Thyroid gland (tissue), 4 donors: ENCODE data around the gene ACAP3. TPM values are rescaled to one million over a fixed set of nuclear protein-coding genes. Genes with fewer than 3 reads are reported as not detected.
A peak's percentile ranks its signal among the peaks of the same experiment; 100 is the strongest.

Experiments used
- DNase-seq, 2 donors: peaks; one replicate each; pipeline ENCODE4 v3.0.0-alpha.2; 2019
- H3K27ac ChIP-seq, 3 donors: fragments of 200-600 bp; sonication (generic); 1 replicate in 2 of 3; 2 replicates in 1 of 3; pipeline ENCODE4 v1.5.1; 2016 to 2019; ENCODE audit warnings: mild to moderate bottlenecking in 1 of 3, moderate library complexity in 1 of 3
- H3K27me3 ChIP-seq: fragments of 200-600 bp; sonication (generic); one replicate; pipeline ENCODE4 v1.5.1; 2019
- H3K36me3 ChIP-seq, 2 donors: fragments of 200-600 bp; sonication (generic); one replicate each; pipeline ENCODE4 v1.5.1; 2016 to 2019
- H3K4me1 ChIP-seq, 2 donors: fragments of 200-600 bp; sonication (generic); one replicate each; pipeline ENCODE4 v1.5.1; 2017 to 2019
- H3K4me3 ChIP-seq, 3 donors: fragments of 200-600 bp; sonication (generic); replicated peaks in 1 of 3; 1 replicate in 2 of 3; 2 replicates in 1 of 3; pipeline ENCODE4 v1.5.1; 2016; ENCODE audit warnings: mild to moderate bottlenecking in 1 of 3
- H3K9me3 ChIP-seq: fragments of 200-600 bp; sonication (generic); one replicate; pipeline ENCODE4 v1.5.1; 2017
- CTCF ChIP-seq, 6 experiments: fragments of 200-600 bp in 3 of 6; fragments of 450-650 bp in 3 of 6; sonication (generic) in 3 of 6; IDR thresholded peaks; one replicate each; pipeline ENCODE4 v1.5.1; 2016 to 2019; ENCODE audit warnings: antibody characterized with exemption in 6 of 6, mild to moderate bottlenecking in 2 of 6, inconsistent platforms in 1 of 6, moderate library complexity in 1 of 6
- POLR2A ChIP-seq, 2 donors: fragments of 450-650 bp; IDR thresholded peaks; one replicate each; pipeline ENCODE4 v1.6.1; 2017; ENCODE audit warnings: antibody characterized with exemption in 2 of 2, mild to moderate bottlenecking in 2 of 2, moderate library complexity in 1 of 2
- WGBS, 2 donors: methylation state at CpG; one replicate each; pipeline ENCODE4 v1.1.5; 2017; 5-methylcytosine and 5-hydroxymethylcytosine counted together
- intact Hi-C: fragments of 100-400 bp; cut with DNase I; formaldehyde crosslinking; loops from one replicate; pipeline ENCODE4 v1.15.1; 2023
- total RNA-seq, 4 donors: library from RNA; depleted of rRNA; stranded (reverse); fragments of >200 nt; gene quantifications; one replicate each; pipeline ENCODE4 v1.2.3, GENCODE V29; 2016

The ACAP3 gene
- total RNA-seq, 4 donors from 2014 or later = 31.6 to 51.2 (median 42.1) TPM

- H3K27me3 ChIP-seq = no peaks in the 10 kb centered on the region
- intact Hi-C loops = loop anchor here (10.0 kb wide), 1 partner anchor 51 kb away; the partner anchor contains the start of genes CPTP and INTS11
- 0% methylated on average over 1 to 18 of the region's 105 CpGs for WGBS, 2 donors
These were observed 34.0 kb downstream of the ACAP3 start, which contains the start of gene UBE2J2 for GRCh38 chr1:1273512-1274298. TSS of gene UBE2J2 (minus strand) at chr1:1273854. CDS start at chr1:1267992, 5,862 bp downstream.

GRCh38 chr1:1273209-1273511, 34.6 kb downstream of the ACAP3 start:
- H3K27me3 ChIP-seq = no peaks in the 10 kb centered on the region
- H3K36me3 ChIP-seq = no peaks in the 10 kb centered on the region
- peak overlapping the region; percentile 79 to 98 (median 85) for H3K4me3 ChIP-seq
- peak overlapping the region in 2 of 3 donors; percentile 45 to 47 for H3K27ac ChIP-seq
- H3K4me1 ChIP-seq = peaks cover 29 to 34% of the 10 kb centered on the region in 2 donors
- intact Hi-C loops = loop anchor here (10.0 kb wide), 1 partner anchor 52 kb away; the partner anchor contains the start of genes CPTP and INTS11
- no peaks in the 10 kb centered on the region for H3K9me3 ChIP-seq
- DNase-seq = no peak
- no peak for TF ChIP-seq CTCF (IDR thresholded peaks at IDR 0.05)
- 0 to 5% methylated on average over 2 to 4 of the region's 31 CpGs for WGBS, 2 donors

More at GRCh38 chr1:1273512-1274298, 34.0 kb downstream of the ACAP3 start, which contains the start of gene UBE2J2:
- Histone ChIP-seq H3K27ac (peak within 1 kb of the TSS in 2 of 3 donors; percentile 45 to 47), H3K9me3 (no peaks in the 10 kb centered on the region), H3K4me3 (peak within 1 kb of the TSS; percentile 79 to 98 (median 85)), H3K4me1 (peaks cover 29 to 34% of the 10 kb centered on the region in 2 donors), H3K36me3 (no peaks in the 10 kb centered on the region)
- TF ChIP-seq POLR2A (IDR thresholded peaks at IDR 0.05) (peak in 1 of 2 donors; percentile 74), CTCF (IDR thresholded peaks at IDR 0.05) (no peak)
- peak; percentile 95 for DNase-seq

GRCh38 chr1:1272341-1273208, 35.2 kb downstream of the ACAP3 start:
- TF ChIP-seq POLR2A (IDR thresholded peaks at IDR 0.05) (no peak), CTCF (IDR thresholded peaks at IDR 0.05) (no peak)
- Histone ChIP-seq H3K4me1 (peaks cover 29 to 34% of the 10 kb centered on the region in 2 donors), H3K36me3 (peaks cover 0 to 3% of the 10 kb centered on the region in 2 donors), H3K27ac (peak overlapping the region in 1 of 3 donors; percentile 45), H3K4me3 (peak overlapping the region; percentile 79 to 98 (median 85)), H3K9me3 (no peaks in the 10 kb centered on the region), H3K27me3 (no peaks in the 10 kb centered on the region)
- 42 to 68% methylated on average over 17 to 35 of the region's 43 CpGs for WGBS, 2 donors
- intact Hi-C loops = loop anchor here (10.0 kb wide), 1 partner anchor 52 kb away; the partner anchor contains the start of genes CPTP and INTS11
- DNase-seq = no peak

GRCh38 chr1:1270813-1271212, 36.9 kb downstream of the ACAP3 start:
- 25 to 44% methylated on average over 5 to 7 of the region's 7 CpGs for WGBS, 2 donors
- no peaks in the 10 kb centered on the region for H3K9me3 ChIP-seq
- no peak overlapping the region for H3K27ac ChIP-seq
- H3K4me3 ChIP-seq = peak overlapping the region in 1 of 3 donors; percentile 13
- peaks cover 29 to 34% of the 10 kb centered on the region in 2 donors for H3K4me1 ChIP-seq
- H3K36me3 ChIP-seq = peaks cover 0 to 13% of the 10 kb centered on the region in 2 donors
- no peak for DNase-seq
- no peak for TF ChIP-seq CTCF (IDR thresholded peaks at IDR 0.05)
- TF ChIP-seq POLR2A (IDR thresholded peaks at IDR 0.05) = no peak
- no peaks in the 10 kb centered on the region for H3K27me3 ChIP-seq
- intact Hi-C loops = loop anchor here (10.0 kb wide), 1 partner anchor 54 kb away; the partner anchor contains the start of genes CPTP and INTS11
